ENCODE data around the gene AUTS2. TPM values are rescaled to one million over a fixed set of nuclear protein-coding genes. Genes with fewer than 3 reads are reported as not detected.
A peak's percentile ranks its signal among the peaks of the same experiment; 100 is the strongest.

The AUTS2 gene
- total and polyA plus RNA-seq, 2 experiments from 2014 or later = 32.0 to 91.0 TPM

GRCh38 chr7:70241536-70242175 is 643.4 kb downstream of the AUTS2 start:
- peaks cover 6% of the 10 kb centered on the region for H3K27me3 Mint-ChIP-seq (ENCODE audit: insufficient read depth, low read depth, poor library complexity)
- H3K36me3 ChIP-seq (ENCODE audit: insufficient read depth) = no peaks in the 10 kb centered on the region
- H3K79me2 ChIP-seq (replicated peaks; ENCODE audit: insufficient read depth) = no peaks in the 10 kb centered on the region
- H3K4me1 Mint-ChIP-seq = peaks cover 24% of the 10 kb centered on the region
- TF ChIP-seq EZH2phosphoT487 (IDR thresholded peaks at IDR 0.05; ENCODE audit: unreplicated experiment) = no peak
- no peak for TF ChIP-seq ZNF114 (CRISPR knock-in tag; IDR thresholded peaks at IDR 0.05)
- no peak for TF ChIP-seq ZNF331 (CRISPR knock-in tag; IDR thresholded peaks at IDR 0.05; ENCODE audit: low read depth)
- no peak for TF ChIP-seq NANOG (IDR thresholded peaks at IDR 0.05; ENCODE audit: borderline replicate concordance)
- TF ChIP-seq EZH2 (IDR thresholded peaks at IDR 0.05; ENCODE audit: low read depth, unreplicated experiment) = no peak
- no peak for TF ChIP-seq STAT1 (IDR thresholded peaks at IDR 0.05; ENCODE audit: unreplicated experiment)
- TF ChIP-seq CREB1 (CRISPR knock-in tag; IDR thresholded peaks at IDR 0.05; ENCODE audit: low read depth) = no peak
- no peak for TF ChIP-seq CTCF (conservative IDR thresholded peaks at IDR 0.05; ENCODE audit: low read depth in 2 of 2)
- TF ChIP-seq POLR2AphosphoS5 (IDR thresholded peaks at IDR 0.05; ENCODE audit: low read depth) = no peak
- TF ChIP-seq JUNB (IDR thresholded peaks at IDR 0.05; ENCODE audit: unreplicated experiment) = no peak
- TF ChIP-seq, protein P1, sequence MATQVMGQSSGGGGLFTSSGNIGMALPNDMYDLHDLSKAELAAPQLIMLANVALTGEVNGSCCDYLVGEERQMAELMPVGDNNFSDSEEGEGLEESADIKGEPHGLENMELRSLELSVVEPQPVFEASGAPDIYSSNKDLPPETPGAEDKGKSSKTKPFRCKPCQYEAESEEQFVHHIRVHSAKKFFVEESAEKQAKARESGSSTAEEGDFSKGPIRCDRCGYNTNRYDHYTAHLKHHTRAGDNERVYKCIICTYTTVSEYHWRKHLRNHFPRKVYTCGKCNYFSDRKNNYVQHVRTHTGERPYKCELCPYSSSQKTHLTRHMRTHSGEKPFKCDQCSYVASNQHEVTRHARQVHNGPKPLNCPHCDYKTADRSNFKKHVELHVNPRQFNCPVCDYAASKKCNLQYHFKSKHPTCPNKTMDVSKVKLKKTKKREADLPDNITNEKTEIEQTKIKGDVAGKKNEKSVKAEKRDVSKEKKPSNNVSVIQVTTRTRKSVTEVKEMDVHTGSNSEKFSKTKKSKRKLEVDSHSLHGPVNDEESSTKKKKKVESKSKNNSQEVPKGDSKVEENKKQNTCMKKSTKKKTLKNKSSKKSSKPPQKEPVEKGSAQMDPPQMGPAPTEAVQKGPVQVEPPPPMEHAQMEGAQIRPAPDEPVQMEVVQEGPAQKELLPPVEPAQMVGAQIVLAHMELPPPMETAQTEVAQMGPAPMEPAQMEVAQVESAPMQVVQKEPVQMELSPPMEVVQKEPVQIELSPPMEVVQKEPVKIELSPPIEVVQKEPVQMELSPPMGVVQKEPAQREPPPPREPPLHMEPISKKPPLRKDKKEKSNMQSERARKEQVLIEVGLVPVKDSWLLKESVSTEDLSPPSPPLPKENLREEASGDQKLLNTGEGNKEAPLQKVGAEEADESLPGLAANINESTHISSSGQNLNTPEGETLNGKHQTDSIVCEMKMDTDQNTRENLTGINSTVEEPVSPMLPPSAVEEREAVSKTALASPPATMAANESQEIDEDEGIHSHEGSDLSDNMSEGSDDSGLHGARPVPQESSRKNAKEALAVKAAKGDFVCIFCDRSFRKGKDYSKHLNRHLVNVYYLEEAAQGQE (IDR thresholded peaks at IDR 0.05; ENCODE audit: unreplicated experiment) = no peak
- no peak overlapping the region for H3K27ac Mint-ChIP-seq
- H2AFZ ChIP-seq = no peak overlapping the region
- no peak overlapping the region for H3K4me2 ChIP-seq
- H3K9me2 ChIP-seq (ENCODE audit: insufficient read depth) = no peaks in the 10 kb centered on the region
- H3K4me1 ChIP-seq (ENCODE audit: insufficient read depth) = peaks cover 19% of the 10 kb centered on the region
- H3K27ac ChIP-seq (ENCODE audit: low read depth) = no peak overlapping the region
- no peaks in the 10 kb centered on the region for H3F3A ChIP-seq (replicated peaks; ENCODE audit: low read depth)
- H3K36me3 Mint-ChIP-seq (ENCODE audit: low read depth) = no peaks in the 10 kb centered on the region
- H4K20me1 ChIP-seq (replicated peaks; ENCODE audit: insufficient read depth) = no peaks in the 10 kb centered on the region
- no peak for ATAC-seq
- H3K4me3 Mint-ChIP-seq = no peak overlapping the region
- H3K4me3 ChIP-seq = no peak overlapping the region
- H3K27me3 ChIP-seq (ENCODE audit: insufficient read depth) = no peaks in the 10 kb centered on the region
- DNase-seq (ENCODE audit: low spot score) = peak; percentile 8
- H3K9me3 Mint-ChIP-seq = no peaks in the 10 kb centered on the region; the same call in 2 of the 3 replicates

Data from GM23338 (cell line).